ENCODE measurements around the gene BMP5. TPM values are rescaled to one million over a fixed set of nuclear protein-coding genes. Genes with fewer than 3 reads are reported as not detected.

BMP5 gene
- total RNA-seq, 3 donors from 2014 or later (not counting 1 experiment from before 2014, with no cell fraction given) = not detected

- no peak overlapping the region for H3K4me3 ChIP-seq (ENCODE audit: low read length)
- TF ChIP-seq CTCF (IDR thresholded peaks at IDR 0.05) = no peak
- DNase-seq = no peak
- H3K27me3 ChIP-seq (ENCODE audit: control insufficient read depth, insufficient read depth, low read length) = no peaks in the 10 kb centered on the region
- H3K4me1 Mint-ChIP-seq = no peaks in the 10 kb centered on the region
- H3K9me3 Mint-ChIP-seq = peaks cover 8 to 11% of the 10 kb centered on the region in 2 donors
- no peak overlapping the region for H3K27ac Mint-ChIP-seq
- H3K27ac ChIP-seq (ENCODE audit: low read length) = no peak overlapping the region
- H3K9me3 ChIP-seq (ENCODE audit: control insufficient read depth, insufficient read depth, low read length) = no peaks in the 10 kb centered on the region
- WGBS (ENCODE audit: insufficient coverage) = 90% methylated on average over 9 of the region's 9 CpGs
- H3K36me3 Mint-ChIP-seq = peaks cover 10% of the 10 kb centered on the region
- H3K4me3 Mint-ChIP-seq = no peak overlapping the region
- H3K36me3 ChIP-seq (ENCODE audit: control insufficient read depth, insufficient read depth, low read length) = no peaks in the 10 kb centered on the region
- intact Hi-C loops (cut with micrococcal nuclease) = no loop called here
- H3K4me1 ChIP-seq (ENCODE audit: control insufficient read depth, insufficient read depth, low read length) = no peaks in the 10 kb centered on the region
- ATAC-seq = no peak
- H3K27me3 Mint-ChIP-seq (ENCODE audit: low read depth in 2 of 2) = no peaks in the 10 kb centered on the region
Observed at GRCh38 chr6:55773620-55774216, 101.7 kb downstream of the BMP5 start.

DNA sequence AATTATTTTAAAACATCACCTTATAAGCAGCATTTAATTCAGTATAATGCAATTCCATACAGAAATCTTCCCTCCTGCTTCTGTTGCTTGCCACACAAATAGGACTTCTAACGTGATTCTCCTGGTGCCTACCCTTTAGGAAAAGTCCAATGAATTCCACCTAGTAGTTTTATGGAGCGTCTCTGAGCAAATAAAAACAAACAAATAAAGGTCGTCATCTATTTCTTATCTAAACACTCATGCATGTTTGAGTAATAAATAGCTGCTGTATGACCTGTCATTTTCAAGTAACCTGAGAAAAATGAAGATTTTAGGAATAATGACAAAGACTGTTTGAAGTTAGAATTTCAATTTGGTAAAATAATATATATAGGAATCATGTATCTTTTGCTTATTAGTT is 102.7 kb downstream of the BMP5 start:
- no peaks in the 10 kb centered on the region for H3K4me1 ChIP-seq (ENCODE audit: control insufficient read depth, insufficient read depth, low read length)
- Mint-ChIP-seq H3K27me3 (ENCODE audit: low read depth in 2 of 2) (no peaks in the 10 kb centered on the region), H3K27ac (no peak overlapping the region), H3K4me3 (no peak overlapping the region), H3K4me1 (no peaks in the 10 kb centered on the region), H3K9me3 (peaks cover 4 to 8% of the 10 kb centered on the region in 2 donors), H3K36me3 (peaks cover 5% of the 10 kb centered on the region)
- 53% methylated on average over 1 of the region's 3 CpGs for WGBS (ENCODE audit: insufficient coverage)
- no peaks in the 10 kb centered on the region for H3K9me3 ChIP-seq (ENCODE audit: control insufficient read depth, insufficient read depth, low read length)
- no peak for TF ChIP-seq CTCF (IDR thresholded peaks at IDR 0.05)
- intact Hi-C loops (cut with micrococcal nuclease) = no loop called here
- DNase-seq = no peak
- H3K27me3 ChIP-seq (ENCODE audit: control insufficient read depth, insufficient read depth, low read length) = no peaks in the 10 kb centered on the region
- no peaks in the 10 kb centered on the region for H3K36me3 ChIP-seq (ENCODE audit: control insufficient read depth, insufficient read depth, low read length)
- no peak overlapping the region for H3K4me3 ChIP-seq (ENCODE audit: low read length)
- ATAC-seq = no peak
- no peak overlapping the region for H3K27ac ChIP-seq (ENCODE audit: low read length)

- Histone ChIP-seq H3K9me3 (ENCODE audit: control insufficient read depth, insufficient read depth, low read length) (peaks cover 2% of the 10 kb centered on the region), H3K27me3 (ENCODE audit: control insufficient read depth, insufficient read depth, low read length) (no peaks in the 10 kb centered on the region), H3K27ac (ENCODE audit: low read length) (no peak overlapping the region), H3K36me3 (ENCODE audit: control insufficient read depth, insufficient read depth, low read length) (no peaks in the 10 kb centered on the region), H3K4me3 (ENCODE audit: low read length) (no peak overlapping the region), H3K4me1 (ENCODE audit: control insufficient read depth, insufficient read depth, low read length) (no peaks in the 10 kb centered on the region)
- Mint-ChIP-seq H3K4me1 (no peaks in the 10 kb centered on the region), H3K27me3 (ENCODE audit: low read depth in 2 of 2) (no peaks in the 10 kb centered on the region), H3K9me3 (peaks cover 8% of the 10 kb centered on the region in 2 donors), H3K36me3 (no peaks in the 10 kb centered on the region), H3K4me3 (no peak overlapping the region), H3K27ac (no peak overlapping the region)
- intact Hi-C loops (cut with micrococcal nuclease) = no loop called here
- 67% methylated on average over 1 of the region's 1 CpG for WGBS (ENCODE audit: insufficient coverage)
- TF ChIP-seq CTCF (IDR thresholded peaks at IDR 0.05) = no peak
- ATAC-seq = no peak
- no peak for DNase-seq
Observed at GRCh38 chr6:55759536-55759935, 115.9 kb downstream of the BMP5 start.
